HepG2 (cell line): Measurements from ENCODE around the gene SOX8. TPM values are rescaled to one million over a fixed set of nuclear protein-coding genes. Genes with fewer than 3 reads are reported as not detected.

Experiments used
- DNMT1 ChIP-seq: sonication (generic); formaldehyde crosslinking; IDR thresholded peaks from 2 replicates; pipeline ENCODE4 v1.5.1; 2020; ENCODE audit warnings: mild to moderate bottlenecking, missing genetic modification reagents
- E2F1 ChIP-seq: sonication (generic); formaldehyde crosslinking; IDR thresholded peaks from 2 replicates; pipeline ENCODE4 v1.5.0; 2020; ENCODE audit warnings: missing genetic modification reagents
- GFI1 ChIP-seq: sonication (generic); formaldehyde crosslinking; IDR thresholded peaks from 2 replicates; pipeline ENCODE4 v1.5.0; 2020; ENCODE audit warnings: missing genetic modification reagents, mild to moderate bottlenecking, borderline replicate concordance
- MED1 ChIP-seq: sonication (generic); formaldehyde crosslinking; IDR thresholded peaks from 2 replicates; pipeline ENCODE4 v1.4.0; 2020; ENCODE audit warnings: missing genetic modification reagents
- MLX ChIP-seq: IDR thresholded peaks from 2 replicates; pipeline ENCODE4 v1.6.1; 2016
- POLR2A ChIP-seq, 2 experiments: IDR thresholded peaks; 2 replicates each; pipeline ENCODE4 v1.6.1; 2011; ENCODE audit warnings: low read depth in 2 of 2, low read length in 2 of 2, mild to moderate bottlenecking in 1 of 2, moderate library complexity in 1 of 2; ENCODE audit not compliant: insufficient read depth in 1 of 2
- RBM39 ChIP-seq: fragments of 200-400 bp; formaldehyde crosslinking; IDR thresholded peaks from one replicate; pipeline ENCODE4 v1.6.1; 2018; ENCODE audit warnings: antibody characterized with exemption, mild to moderate bottlenecking, low read depth, low read length; ENCODE audit not compliant: poor library complexity, severe bottlenecking
- SRY ChIP-seq: sonication (generic); formaldehyde crosslinking; IDR thresholded peaks from 2 replicates; pipeline ENCODE4 v1.8.0; 2022; ENCODE audit warnings: mild to moderate bottlenecking, missing genetic modification reagents
- TBP ChIP-seq: sonication (generic); formaldehyde crosslinking; IDR thresholded peaks from 2 replicates; pipeline ENCODE4 v1.5.0; 2020; ENCODE audit warnings: missing genetic modification reagents
- YY1 ChIP-seq: IDR thresholded peaks from 2 replicates; pipeline ENCODE4 v1.6.1; 2011; ENCODE audit warnings: low read length, low read depth, moderate library complexity, mild to moderate bottlenecking; ENCODE audit not compliant: insufficient read depth, insufficient replicate concordance
- ZBTB4 ChIP-seq: sonication (generic); formaldehyde crosslinking; IDR thresholded peaks from 2 replicates; pipeline ENCODE4 v1.4.0; 2020; ENCODE audit warnings: missing genetic modification reagents, mild to moderate bottlenecking, borderline replicate concordance
- ZFP37 ChIP-seq: sonication (generic); formaldehyde crosslinking; IDR thresholded peaks from 2 replicates; pipeline ENCODE4 v1.4.0; 2020; ENCODE audit warnings: missing genetic modification reagents, borderline replicate concordance
- ZFP41 ChIP-seq: sonication (generic); formaldehyde crosslinking; IDR thresholded peaks from 2 replicates; pipeline ENCODE4 v1.4.0; 2020; ENCODE audit warnings: mild to moderate bottlenecking, missing genetic modification reagents, borderline replicate concordance
- ZNF143 ChIP-seq: sonication (generic); formaldehyde crosslinking; IDR thresholded peaks from 2 replicates; pipeline ENCODE4 v1.4.0; 2020; ENCODE audit warnings: missing genetic modification reagents
- ZNF160 ChIP-seq: sonication (generic); formaldehyde crosslinking; IDR thresholded peaks from 2 replicates; pipeline ENCODE4 v1.8.0; 2022; ENCODE audit warnings: mild to moderate bottlenecking, inconsistent platforms, missing genetic modification reagents
- ZNF543 ChIP-seq: sonication (generic); formaldehyde crosslinking; IDR thresholded peaks from 2 replicates; pipeline ENCODE4 v1.4.0; 2020; ENCODE audit warnings: mild to moderate bottlenecking, missing genetic modification reagents
- ZNF605 ChIP-seq: sonication (generic); formaldehyde crosslinking; IDR thresholded peaks from 2 replicates; pipeline ENCODE4 v1.8.0; 2022; ENCODE audit warnings: mild to moderate bottlenecking, missing genetic modification reagents
- ZZZ3 ChIP-seq: sonication (generic); formaldehyde crosslinking; IDR thresholded peaks from 2 replicates; pipeline ENCODE4 v1.4.0; 2020; ENCODE audit warnings: missing genetic modification reagents, mild to moderate bottlenecking, borderline replicate concordance
- polyA plus RNA-seq, 8 experiments: library from polyadenylated mRNA; depleted of rRNA in 3 of 8; stranded (reverse) in 7 of 8; unstranded in 1 of 8; fragments of >200 nt; fragmentation: Illumina TruSeq in 4 of 8; extraction: Trizol in 4 of 8; gene quantifications; 2 replicates each; pipeline versions ENCODE4 v1.2.1 to v1.2.3, GENCODE V29; 2011 to 2016; ENCODE audit warnings: low read depth in 4 of 8, missing spikeins in 1 of 8, mixed read lengths in 1 of 8; ENCODE audit not compliant: insufficient read depth in 1 of 8
- total RNA-seq, 5 experiments: library from RNA; depleted of rRNA; stranded (reverse); fragments of >200 nt; fragmentation: Illumina TruSeq; extraction: Trizol; gene quantifications; 2 replicates each; pipeline ENCODE4 v1.2.3, GENCODE V29; 2016; ENCODE audit warnings: low read depth in 1 of 5
- TF ChIP-seq, protein P1 (sequence below): sonication (generic); formaldehyde crosslinking; conservative IDR thresholded peaks from 2 replicates; pipeline ENCODE4 v1.5.0; 2020; ENCODE audit warnings: missing genetic modification reagents
- TF ChIP-seq, protein P2 (sequence below): IDR thresholded peaks from 2 replicates; pipeline ENCODE4 v1.6.1; 2016; ENCODE audit warnings: low read depth

The SOX8 gene
- total and polyA plus RNA-seq, 2 of the 13 experiments (the other 11 are each of a cell fraction or from before 2014, with no cell fraction given): 0.20 to 0.28 TPM

GRCh38 chr16:970766-971581 is 10.6 kb upstream of the SOX8 start, which contains the start of gene LMF1 (continued):
- TF ChIP-seq SRY (peak; percentile 53; the same call in 1 of the 2 replicates), E2F1 (peak; percentile 48; the same call in 1 of the 2 replicates), ZNF543 (CRISPR knock-in tag) (peak; percentile 79; the same call in 1 of the 2 replicates), MLX (CRISPR knock-in tag) (no peak), DNMT1 (peak; percentile 84; the same call in 1 of the 2 replicates), ZNF143 (CRISPR knock-in tag) (peak; percentile 42; the same call in 1 of the 2 replicates), ZFP37 (CRISPR knock-in tag) (no peak; the same call in 1 of the 2 replicates), POLR2A (IDR thresholded peaks at IDR 0.05; ENCODE audit: insufficient read depth in 1 of 2, low read depth in 2 of 2, low read length in 2 of 2) (peak; percentile 66 to 95), YY1 (peak; percentile 98), ZBTB4 (CRISPR knock-in tag) (0 out of 2 replicates have a peak, but pooled peaks have one; percentile 58), GFI1 (CRISPR knock-in tag) (peak; percentile 70; the same call in 1 of the 2 replicates), RBM39 (peak; percentile 92), ZNF605 (CRISPR knock-in tag) (peak; percentile 20), ZZZ3 (CRISPR knock-in tag) (peak; percentile 71; the same call in 1 of the 2 replicates), MED1 (CRISPR knock-in tag) (peak; percentile 70), TBP (0 out of 2 replicates have a peak, but pooled peaks have one; percentile 24), ZNF160 (CRISPR knock-in tag) (no peak), ZFP41 (CRISPR knock-in tag) (no peak)
- TF ChIP-seq, protein P1, sequence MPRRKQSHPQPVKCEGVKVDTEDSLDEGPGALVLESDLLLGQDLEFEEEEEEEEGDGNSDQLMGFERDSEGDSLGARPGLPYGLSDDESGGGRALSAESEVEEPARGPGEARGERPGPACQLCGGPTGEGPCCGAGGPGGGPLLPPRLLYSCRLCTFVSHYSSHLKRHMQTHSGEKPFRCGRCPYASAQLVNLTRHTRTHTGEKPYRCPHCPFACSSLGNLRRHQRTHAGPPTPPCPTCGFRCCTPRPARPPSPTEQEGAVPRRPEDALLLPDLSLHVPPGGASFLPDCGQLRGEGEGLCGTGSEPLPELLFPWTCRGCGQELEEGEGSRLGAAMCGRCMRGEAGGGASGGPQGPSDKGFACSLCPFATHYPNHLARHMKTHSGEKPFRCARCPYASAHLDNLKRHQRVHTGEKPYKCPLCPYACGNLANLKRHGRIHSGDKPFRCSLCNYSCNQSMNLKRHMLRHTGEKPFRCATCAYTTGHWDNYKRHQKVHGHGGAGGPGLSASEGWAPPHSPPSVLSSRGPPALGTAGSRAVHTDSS: no peak
- TF ChIP-seq, protein P2, sequence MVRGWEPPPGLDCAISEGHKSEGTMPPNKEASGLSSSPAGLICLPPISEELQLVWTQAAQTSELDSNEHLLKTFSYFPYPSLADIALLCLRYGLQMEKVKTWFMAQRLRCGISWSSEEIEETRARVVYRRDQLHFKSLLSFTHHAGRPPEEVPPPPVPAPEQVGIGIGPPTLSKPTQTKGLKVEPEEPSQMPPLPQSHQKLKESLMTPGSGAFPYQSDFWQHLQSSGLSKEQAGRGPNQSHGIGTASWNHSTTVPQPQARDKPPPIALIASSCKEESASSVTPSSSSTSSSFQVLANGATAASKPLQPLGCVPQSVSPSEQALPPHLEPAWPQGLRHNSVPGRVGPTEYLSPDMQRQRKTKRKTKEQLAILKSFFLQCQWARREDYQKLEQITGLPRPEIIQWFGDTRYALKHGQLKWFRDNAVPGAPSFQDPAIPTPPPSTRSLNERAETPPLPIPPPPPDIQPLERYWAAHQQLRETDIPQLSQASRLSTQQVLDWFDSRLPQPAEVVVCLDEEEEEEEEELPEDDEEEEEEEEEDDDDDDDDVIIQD (CRISPR knock-in tag): no peak
